Fibroblast of pulmonary artery (primary cell): ENCODE data around the gene PPP4R1.

Experiments
- DNase-seq: peaks from one replicate; pipeline ENCODE4 v3.0.0-alpha.2; 2010; ENCODE audit warnings: low read depth
- H3K4me3 ChIP-seq: replicated peaks from 2 replicates; pipeline ENCODE4 v1.5.1; 2011; ENCODE audit warnings: low read depth, mild to moderate bottlenecking, control low read depth, low read length, moderate library complexity
- TF ChIP-seq, protein P1 (sequence below): IDR thresholded peaks from 2 replicates; pipeline ENCODE4 v1.5.1; 2011; ENCODE audit warnings: mild to moderate bottlenecking, control low read depth, low read length, inconsistent platforms; ENCODE audit errors: missing control alignments

PPP4R1 gene

DNA sequence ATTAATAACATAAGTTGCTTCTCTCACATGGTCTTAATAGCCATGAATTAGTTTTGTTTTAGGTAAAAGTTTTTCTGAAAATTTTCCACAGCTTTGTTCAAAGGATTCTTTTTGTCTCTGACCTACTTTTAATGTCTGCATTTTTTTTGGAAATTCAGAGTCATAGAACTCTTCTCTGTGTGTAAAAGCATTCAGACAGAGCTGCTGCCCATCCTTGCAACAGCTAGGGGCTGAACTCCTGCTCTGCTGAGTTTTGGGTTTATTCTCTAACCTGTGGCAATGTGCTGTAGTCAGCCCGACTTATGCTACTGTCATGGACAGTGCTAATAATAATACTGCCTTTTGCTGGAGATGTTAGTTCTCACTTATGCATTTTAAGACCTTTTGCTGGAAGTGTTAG, 95.0 kb downstream of the PPP4R1 start:
- DNase-seq: no peak
- TF ChIP-seq, protein P1, sequence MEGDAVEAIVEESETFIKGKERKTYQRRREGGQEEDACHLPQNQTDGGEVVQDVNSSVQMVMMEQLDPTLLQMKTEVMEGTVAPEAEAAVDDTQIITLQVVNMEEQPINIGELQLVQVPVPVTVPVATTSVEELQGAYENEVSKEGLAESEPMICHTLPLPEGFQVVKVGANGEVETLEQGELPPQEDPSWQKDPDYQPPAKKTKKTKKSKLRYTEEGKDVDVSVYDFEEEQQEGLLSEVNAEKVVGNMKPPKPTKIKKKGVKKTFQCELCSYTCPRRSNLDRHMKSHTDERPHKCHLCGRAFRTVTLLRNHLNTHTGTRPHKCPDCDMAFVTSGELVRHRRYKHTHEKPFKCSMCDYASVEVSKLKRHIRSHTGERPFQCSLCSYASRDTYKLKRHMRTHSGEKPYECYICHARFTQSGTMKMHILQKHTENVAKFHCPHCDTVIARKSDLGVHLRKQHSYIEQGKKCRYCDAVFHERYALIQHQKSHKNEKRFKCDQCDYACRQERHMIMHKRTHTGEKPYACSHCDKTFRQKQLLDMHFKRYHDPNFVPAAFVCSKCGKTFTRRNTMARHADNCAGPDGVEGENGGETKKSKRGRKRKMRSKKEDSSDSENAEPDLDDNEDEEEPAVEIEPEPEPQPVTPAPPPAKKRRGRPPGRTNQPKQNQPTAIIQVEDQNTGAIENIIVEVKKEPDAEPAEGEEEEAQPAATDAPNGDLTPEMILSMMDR: no peak
- H3K4me3 ChIP-seq: no peak overlapping the region

DNA sequence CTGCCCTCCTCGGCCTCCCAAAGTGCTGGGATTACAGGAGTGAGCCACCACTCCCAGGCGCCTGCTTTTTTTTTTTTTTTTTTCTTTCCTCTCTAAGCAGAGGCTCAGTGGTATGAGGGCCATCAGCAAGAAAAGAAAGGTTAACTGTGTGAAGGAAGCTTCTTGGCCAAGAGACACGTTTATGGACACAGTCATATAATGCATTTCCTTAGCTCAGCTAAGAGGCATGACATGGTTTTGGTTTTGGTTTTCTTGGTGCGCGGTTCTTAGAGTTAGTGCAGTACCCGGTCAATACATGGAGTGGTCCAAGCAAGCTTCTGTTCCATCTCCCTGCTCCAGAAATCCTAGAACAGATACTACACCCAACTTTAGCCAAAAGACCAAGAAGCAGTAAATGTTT, 96.5 kb downstream of the PPP4R1 start:
- DNase-seq: no peak
- TF ChIP-seq, protein P1: no peak
- H3K4me3 ChIP-seq: no peak overlapping the region

DNA sequence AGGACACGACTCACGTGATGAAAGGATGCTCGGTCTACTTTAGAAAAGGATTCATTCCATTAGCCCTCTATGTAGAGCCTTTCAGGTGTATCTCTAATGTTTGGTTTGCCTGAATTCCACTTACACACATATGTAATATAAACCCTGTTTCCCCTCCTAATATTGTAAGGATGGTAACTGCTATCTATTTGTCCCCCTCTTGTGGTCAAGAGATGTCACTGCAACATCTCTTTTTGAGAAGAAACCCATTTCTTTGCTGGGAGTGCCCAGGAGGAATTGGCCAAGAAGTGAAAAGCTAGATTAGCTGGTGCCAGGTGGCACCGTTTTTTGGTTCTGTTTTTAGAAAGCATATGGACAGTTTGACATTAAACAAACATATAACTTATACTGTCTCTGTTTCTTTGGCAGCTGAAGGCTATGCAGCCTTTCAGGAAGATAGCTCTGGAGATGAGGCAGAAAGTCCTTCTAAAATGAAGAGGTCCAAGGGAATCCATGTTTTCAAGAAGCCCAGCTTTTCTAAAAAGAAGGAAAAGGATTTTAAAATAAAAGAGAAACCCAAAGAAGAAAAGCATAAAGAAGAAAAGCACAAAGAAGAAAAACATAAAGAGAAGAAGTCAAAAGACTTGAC, 97.8 kb downstream of the PPP4R1 start:
- DNase-seq: peak; percentile 67

DNA sequence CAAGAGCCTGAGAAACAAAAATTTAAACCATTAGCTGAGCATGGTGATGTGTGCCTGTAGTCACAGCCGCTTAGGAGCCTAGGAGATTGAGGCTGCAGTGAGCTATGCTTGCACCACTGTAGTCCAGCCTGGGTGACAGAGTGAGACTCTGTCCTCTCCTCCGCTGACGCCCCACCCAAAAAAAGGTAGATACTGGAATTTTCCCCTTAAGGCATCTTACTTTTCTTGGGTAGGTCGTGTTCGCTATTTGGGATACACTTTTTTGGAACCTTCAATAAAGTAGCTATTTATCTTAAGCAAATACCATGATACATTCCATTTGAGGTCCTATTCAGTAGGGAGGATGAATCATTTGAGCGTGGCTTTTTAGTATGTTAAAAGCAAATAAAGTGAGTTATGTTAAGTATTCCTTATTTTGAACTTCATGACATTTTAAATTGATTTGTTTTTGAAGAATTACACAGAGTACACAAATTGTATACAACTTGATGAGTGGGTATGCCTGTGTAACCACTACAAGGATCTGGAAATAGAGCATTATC, 100.3 kb downstream of the PPP4R1 start:
- TF ChIP-seq, protein P1: no peak
- no peak overlapping the region for H3K4me3 ChIP-seq
- peak; percentile 60 for DNase-seq

More for the DNA sequence above, 97.8 kb downstream of the PPP4R1 start:
- no peak overlapping the region for H3K4me3 ChIP-seq
- TF ChIP-seq, protein P1: peak; percentile 95

DNA sequence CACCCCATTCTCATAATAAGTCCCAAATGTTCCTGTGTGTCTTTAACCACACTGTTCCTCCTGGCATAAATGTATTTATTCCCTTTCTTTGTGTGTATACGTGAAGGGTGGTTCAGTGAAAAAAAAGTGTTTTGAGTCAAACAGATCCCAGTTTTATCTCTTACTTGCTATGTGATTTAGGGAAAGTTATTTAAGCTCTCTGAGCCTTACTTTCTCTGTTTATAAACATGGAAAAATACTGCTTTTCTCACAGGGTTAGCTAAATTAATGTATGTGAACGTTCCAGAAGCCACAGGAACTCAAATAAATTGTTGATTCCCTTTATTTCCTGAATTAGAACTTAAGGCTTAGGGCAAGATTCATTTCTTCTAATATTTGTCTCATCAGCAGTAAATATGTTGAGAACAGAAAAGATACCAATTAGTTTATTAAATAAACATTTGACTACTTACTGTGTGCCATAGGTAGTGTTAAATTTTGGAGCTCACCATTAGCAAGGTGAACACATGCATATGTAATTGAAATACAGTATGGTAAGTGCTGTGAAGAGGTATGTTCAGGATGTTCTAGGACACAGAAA, 105.8 kb downstream of the PPP4R1 start:
- no peak for DNase-seq
- TF ChIP-seq, protein P1: no peak

DNA sequence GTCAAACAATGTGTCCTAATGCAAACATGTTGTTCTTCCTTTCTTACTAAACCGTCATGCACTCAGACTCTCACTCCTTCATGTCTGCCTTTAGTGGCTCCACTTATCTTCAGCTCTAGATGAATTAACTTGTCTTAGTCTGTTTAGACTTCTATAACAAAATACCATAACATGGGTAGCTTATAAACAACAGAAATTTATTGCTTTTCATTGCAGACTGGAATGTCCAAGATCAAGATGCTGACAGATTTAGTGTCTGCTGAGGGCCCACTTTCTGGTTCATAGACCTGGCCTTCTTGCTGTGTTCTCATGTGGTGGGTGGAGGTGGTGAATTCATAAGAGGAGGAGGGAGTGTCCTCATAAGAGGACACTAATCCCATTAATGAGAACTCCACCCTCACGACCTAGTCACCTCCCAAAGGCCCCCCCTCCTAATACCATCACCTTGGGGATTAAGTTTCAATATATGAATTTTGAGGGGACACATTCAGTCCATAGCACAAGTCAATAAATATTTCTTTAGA, 106.7 kb downstream of the PPP4R1 start:
- H3K4me3 ChIP-seq: no peak overlapping the region
- TF ChIP-seq, protein P1: no peak
- DNase-seq: no peak

More for the DNA sequence above, 105.8 kb downstream of the PPP4R1 start:
- no peak overlapping the region for H3K4me3 ChIP-seq
